ENCODE results near the gene IRF2.

- TF ChIP-seq CTCF (IDR thresholded peaks at IDR 0.05) (no peak), EZH2 (IDR thresholded peaks at IDR 0.05) (no peak), EZH2phosphoT487 (IDR thresholded peaks at IDR 0.05) (no peak)
Observed at GRCh38 chr4:184515606-184516005, 41.3 kb upstream of the IRF2 start.

All from neural progenitor cell (in vitro differentiated cells).